ENCODE data around the gene GP5. TPM values are rescaled to one million over a fixed set of nuclear protein-coding genes. Genes with fewer than 3 reads are reported as not detected.

The GP5 gene
- total and polyA plus RNA-seq, 4 donors: 0.03 to 3.3 (median 0.16) TPM

DNA sequence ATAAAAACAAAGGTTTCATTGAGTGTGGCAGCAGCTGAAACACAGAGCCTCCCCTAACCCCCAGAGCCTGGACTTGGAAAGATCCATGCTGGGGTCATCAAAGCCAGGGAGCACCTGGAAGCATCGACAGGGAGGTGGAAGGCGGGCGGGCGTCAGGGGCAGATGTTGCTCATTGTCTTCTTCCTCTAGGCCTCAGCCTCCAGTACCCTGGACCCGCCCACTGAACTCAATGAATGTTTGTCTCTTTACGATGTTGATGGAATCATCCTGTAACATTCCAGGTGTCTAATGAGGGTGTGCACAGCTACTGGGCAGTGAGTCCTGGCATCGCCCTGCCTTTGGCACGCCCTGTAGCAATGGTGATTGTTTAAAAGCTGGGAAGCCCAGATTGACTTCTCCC lies 9.8 kb downstream of the GP5 start:
- Histone ChIP-seq H3K4me1 (ENCODE audit: control insufficient read depth in 4 of 4, insufficient read depth in 4 of 4, low read length in 3 of 4) (no peaks in the 10 kb centered on the region), H3K27me3 (ENCODE audit: control insufficient read depth in 4 of 4, insufficient read depth in 4 of 4, low read length in 3 of 4) (no peaks in the 10 kb centered on the region), H3K27ac (ENCODE audit: low read depth in 1 of 2, low read length in 2 of 2) (no peak overlapping the region), H3K9me3 (ENCODE audit: control insufficient read depth in 4 of 4, low read length in 3 of 4) (no peaks in the 10 kb centered on the region), H3K36me3 (ENCODE audit: control insufficient read depth in 4 of 4, insufficient read depth in 3 of 4, low read depth in 1 of 4, low read length in 3 of 4) (no peaks in the 10 kb centered on the region), H3K4me3 (ENCODE audit: low read depth in 1 of 3, low read length in 3 of 3) (no peak overlapping the region), H3K9ac (ENCODE audit: low read depth in 1 of 2, low read length in 2 of 2) (no peak overlapping the region)
- no peak for DNase-seq (ENCODE audit: low spot score)
- 93% methylated on average over 8 of the region's 8 CpGs for WGBS
- TF ChIP-seq FOXA1 (IDR thresholded peaks at IDR 0.05) (no peak), NR2F2 (IDR thresholded peaks at IDR 0.05) (no peak), HNF4G (IDR thresholded peaks at IDR 0.05) (no peak), SP1 (IDR thresholded peaks at IDR 0.05) (no peak), YY1 (IDR thresholded peaks at IDR 0.05) (no peak), RAD21 (IDR thresholded peaks at IDR 0.05) (no peak), FOXA2 (IDR thresholded peaks at IDR 0.05) (no peak), HNF4A (conservative IDR thresholded peaks at IDR 0.05) (no peak), JUND (IDR thresholded peaks at IDR 0.05) (no peak)
- TF ChIP-seq, protein P1, sequence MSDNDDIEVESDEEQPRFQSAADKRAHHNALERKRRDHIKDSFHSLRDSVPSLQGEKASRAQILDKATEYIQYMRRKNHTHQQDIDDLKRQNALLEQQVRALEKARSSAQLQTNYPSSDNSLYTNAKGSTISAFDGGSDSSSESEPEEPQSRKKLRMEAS (IDR thresholded peaks at IDR 0.05): no peak
- TF ChIP-seq, protein P2, sequence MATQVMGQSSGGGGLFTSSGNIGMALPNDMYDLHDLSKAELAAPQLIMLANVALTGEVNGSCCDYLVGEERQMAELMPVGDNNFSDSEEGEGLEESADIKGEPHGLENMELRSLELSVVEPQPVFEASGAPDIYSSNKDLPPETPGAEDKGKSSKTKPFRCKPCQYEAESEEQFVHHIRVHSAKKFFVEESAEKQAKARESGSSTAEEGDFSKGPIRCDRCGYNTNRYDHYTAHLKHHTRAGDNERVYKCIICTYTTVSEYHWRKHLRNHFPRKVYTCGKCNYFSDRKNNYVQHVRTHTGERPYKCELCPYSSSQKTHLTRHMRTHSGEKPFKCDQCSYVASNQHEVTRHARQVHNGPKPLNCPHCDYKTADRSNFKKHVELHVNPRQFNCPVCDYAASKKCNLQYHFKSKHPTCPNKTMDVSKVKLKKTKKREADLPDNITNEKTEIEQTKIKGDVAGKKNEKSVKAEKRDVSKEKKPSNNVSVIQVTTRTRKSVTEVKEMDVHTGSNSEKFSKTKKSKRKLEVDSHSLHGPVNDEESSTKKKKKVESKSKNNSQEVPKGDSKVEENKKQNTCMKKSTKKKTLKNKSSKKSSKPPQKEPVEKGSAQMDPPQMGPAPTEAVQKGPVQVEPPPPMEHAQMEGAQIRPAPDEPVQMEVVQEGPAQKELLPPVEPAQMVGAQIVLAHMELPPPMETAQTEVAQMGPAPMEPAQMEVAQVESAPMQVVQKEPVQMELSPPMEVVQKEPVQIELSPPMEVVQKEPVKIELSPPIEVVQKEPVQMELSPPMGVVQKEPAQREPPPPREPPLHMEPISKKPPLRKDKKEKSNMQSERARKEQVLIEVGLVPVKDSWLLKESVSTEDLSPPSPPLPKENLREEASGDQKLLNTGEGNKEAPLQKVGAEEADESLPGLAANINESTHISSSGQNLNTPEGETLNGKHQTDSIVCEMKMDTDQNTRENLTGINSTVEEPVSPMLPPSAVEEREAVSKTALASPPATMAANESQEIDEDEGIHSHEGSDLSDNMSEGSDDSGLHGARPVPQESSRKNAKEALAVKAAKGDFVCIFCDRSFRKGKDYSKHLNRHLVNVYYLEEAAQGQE (IDR thresholded peaks at IDR 0.05): no peak
- TF ChIP-seq, protein P3, sequence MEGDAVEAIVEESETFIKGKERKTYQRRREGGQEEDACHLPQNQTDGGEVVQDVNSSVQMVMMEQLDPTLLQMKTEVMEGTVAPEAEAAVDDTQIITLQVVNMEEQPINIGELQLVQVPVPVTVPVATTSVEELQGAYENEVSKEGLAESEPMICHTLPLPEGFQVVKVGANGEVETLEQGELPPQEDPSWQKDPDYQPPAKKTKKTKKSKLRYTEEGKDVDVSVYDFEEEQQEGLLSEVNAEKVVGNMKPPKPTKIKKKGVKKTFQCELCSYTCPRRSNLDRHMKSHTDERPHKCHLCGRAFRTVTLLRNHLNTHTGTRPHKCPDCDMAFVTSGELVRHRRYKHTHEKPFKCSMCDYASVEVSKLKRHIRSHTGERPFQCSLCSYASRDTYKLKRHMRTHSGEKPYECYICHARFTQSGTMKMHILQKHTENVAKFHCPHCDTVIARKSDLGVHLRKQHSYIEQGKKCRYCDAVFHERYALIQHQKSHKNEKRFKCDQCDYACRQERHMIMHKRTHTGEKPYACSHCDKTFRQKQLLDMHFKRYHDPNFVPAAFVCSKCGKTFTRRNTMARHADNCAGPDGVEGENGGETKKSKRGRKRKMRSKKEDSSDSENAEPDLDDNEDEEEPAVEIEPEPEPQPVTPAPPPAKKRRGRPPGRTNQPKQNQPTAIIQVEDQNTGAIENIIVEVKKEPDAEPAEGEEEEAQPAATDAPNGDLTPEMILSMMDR (IDR thresholded peaks at IDR 0.05; ENCODE audit: low read depth, low read length, missing input control): no peak
- TF ChIP-seq, protein P4, sequence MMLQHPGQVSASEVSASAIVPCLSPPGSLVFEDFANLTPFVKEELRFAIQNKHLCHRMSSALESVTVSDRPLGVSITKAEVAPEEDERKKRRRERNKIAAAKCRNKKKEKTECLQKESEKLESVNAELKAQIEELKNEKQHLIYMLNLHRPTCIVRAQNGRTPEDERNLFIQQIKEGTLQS (IDR thresholded peaks at IDR 0.05): no peak

DNA sequence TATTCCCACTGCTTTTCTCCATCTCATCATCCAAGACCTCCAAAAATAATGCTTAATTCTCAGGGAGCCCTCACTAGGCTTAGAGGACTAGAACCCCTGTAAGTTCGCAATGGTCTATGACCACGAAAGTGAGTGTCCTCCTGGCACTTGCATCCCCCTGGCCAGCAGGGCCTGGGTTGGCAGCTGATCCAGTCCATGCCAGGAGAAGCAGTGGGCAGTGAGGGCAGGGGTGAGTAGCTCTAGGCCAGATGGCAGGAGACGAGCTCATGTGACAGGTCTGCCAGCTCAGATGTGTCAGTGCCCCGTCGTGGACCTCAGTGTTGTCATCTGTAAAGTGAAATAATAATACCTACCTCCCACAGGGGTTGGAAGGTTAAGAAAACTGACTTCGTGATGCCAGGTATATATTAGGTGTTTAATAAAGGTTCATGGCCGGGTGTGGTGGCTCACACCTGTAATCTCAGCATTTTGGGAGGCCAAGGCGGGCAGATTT lies 11.1 kb downstream of the GP5 start:
- no peaks in the 10 kb centered on the region for H3K27me3 ChIP-seq (ENCODE audit: control insufficient read depth in 4 of 4, insufficient read depth in 4 of 4, low read length in 3 of 4)
- H3K9ac ChIP-seq (ENCODE audit: low read depth in 1 of 2, low read length in 2 of 2): no peak overlapping the region
- TF ChIP-seq, protein P2 (IDR thresholded peaks at IDR 0.05): no peak
- TF ChIP-seq, protein P4 (IDR thresholded peaks at IDR 0.05): no peak
- TF ChIP-seq GABPA (IDR thresholded peaks at IDR 0.05 in 1 of 2, conservative IDR thresholded peaks at IDR 0.05 in 1 of 2): no peak
- TF ChIP-seq HNF4A (conservative IDR thresholded peaks at IDR 0.05): no peak
- TF ChIP-seq SP1 (IDR thresholded peaks at IDR 0.05): no peak
- TF ChIP-seq, protein P3 (IDR thresholded peaks at IDR 0.05; ENCODE audit: low read depth, low read length, missing input control): no peak
- no peak for TF ChIP-seq JUND (IDR thresholded peaks at IDR 0.05)
- TF ChIP-seq TAF1 (conservative IDR thresholded peaks at IDR 0.05): no peak
- no peak for TF ChIP-seq NR2F2 (IDR thresholded peaks at IDR 0.05)
- no peak for TF ChIP-seq HNF4G (IDR thresholded peaks at IDR 0.05)
- H3K4me1 ChIP-seq (ENCODE audit: control insufficient read depth in 4 of 4, insufficient read depth in 4 of 4, low read length in 3 of 4): no peaks in the 10 kb centered on the region
- H3K4me3 ChIP-seq (ENCODE audit: low read depth in 1 of 3, low read length in 3 of 3): no peak overlapping the region
- WGBS: 96% methylated on average over 8 of the region's 8 CpGs
- no peaks in the 10 kb centered on the region for H3K36me3 ChIP-seq (ENCODE audit: control insufficient read depth in 4 of 4, insufficient read depth in 3 of 4, low read depth in 1 of 4, low read length in 3 of 4)
- no peaks in the 10 kb centered on the region for H3K9me3 ChIP-seq (ENCODE audit: control insufficient read depth in 4 of 4, low read length in 3 of 4)
- H3K27ac ChIP-seq (ENCODE audit: low read depth in 1 of 2, low read length in 2 of 2): no peak overlapping the region
- no peak for DNase-seq (ENCODE audit: low spot score)

Measured in liver (tissue), 9 donors.